Hematopoietic multipotent progenitor cell treated with erythropoietin and hydrocortisone succinate and interleukin-3 and kit ligand, for 17 days (in vitro differentiated cells): ENCODE measurements around the gene PTPN7.
"Not testable (repeated sequence)": the region's sequence is repeated elsewhere in the genome, so short reads cannot be mapped to it uniquely, and the experiment has no call there.

ENCODE experiments used
- DNase-seq: peaks from one replicate; pipeline ENCODE4 v3.0.0-alpha.2; 2015; ENCODE audit warnings: low spot score

Gene PTPN7

DNA sequence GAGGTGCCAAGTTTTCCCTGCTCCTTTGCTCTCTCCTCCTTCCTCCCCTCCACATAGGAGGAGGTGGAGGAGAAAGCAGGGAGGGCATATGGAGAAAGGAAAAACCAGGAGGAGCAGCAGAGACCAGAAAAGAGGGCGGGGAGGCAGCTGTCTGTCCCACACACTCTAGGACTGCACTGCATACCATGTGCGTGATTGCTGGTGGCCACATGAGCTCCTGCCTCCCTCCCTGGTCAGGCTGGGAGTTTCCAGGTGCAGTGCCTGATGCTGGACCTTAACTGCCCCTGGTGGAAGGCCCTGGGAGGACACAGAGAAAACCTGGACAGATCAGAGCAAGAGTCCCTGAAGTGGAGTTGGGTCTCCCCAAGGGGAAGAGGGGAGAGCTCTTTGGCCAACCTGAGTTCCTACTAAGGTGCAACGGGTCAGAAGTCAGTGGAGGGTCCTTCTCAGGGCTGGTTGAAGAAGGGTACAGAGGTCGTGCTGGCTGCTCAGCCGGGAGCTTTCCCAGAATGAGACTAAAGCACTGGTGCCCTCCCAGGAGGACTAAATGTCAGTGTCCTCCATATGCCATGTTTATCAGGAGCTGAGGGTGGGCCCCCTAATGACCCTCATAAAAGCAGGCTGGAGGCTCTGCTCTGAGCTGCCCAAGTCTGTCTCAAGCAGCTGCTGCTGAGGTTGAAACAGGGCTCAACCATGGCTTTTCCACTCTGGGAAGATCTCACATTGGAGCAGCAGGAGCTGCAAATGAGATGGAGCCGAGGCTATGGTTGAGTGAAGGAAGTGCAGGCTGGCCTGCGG lies 29.7 kb upstream of the PTPN7 start:
- DNase-seq, result no peak

DNA sequence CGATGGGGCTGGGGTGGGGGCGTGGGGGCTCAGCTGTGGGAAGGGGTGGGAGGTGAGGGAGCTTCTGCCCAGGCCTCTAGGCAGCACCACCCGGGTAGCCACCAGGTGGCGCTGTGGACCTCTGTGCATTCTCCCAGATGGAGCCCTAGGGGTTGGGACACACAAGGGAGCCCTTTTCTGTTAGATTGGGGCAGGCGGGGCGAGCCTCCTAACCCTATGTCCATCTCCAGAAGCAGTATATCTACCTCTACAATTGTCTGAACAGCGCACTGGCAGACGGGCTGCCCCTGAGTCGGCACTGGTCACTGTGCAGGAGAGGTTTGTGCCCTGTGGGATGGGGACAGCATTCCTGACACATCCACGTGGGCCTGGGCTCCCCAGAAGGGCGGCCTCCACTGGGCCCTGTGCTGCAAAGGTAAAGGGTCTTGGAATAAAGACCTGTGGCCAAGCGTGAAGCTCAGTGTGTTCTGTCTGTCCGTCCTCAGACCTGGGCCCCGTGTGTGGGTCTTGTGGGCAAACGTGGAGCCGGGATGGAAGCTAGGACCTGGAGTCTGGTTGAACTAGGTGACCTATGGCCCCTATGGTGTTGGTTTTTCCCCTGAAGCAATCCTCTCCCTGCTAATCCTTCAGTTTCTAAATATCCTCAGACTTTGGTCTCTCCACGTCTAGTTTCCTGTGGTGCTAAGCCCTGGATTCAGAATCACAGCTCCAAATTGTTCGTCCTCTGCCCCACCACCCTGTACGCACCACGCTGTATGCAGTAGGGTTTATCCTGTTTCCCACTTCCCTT lies 28.8 kb upstream of the PTPN7 start:
- peak; percentile 72 for DNase-seq

DNA sequence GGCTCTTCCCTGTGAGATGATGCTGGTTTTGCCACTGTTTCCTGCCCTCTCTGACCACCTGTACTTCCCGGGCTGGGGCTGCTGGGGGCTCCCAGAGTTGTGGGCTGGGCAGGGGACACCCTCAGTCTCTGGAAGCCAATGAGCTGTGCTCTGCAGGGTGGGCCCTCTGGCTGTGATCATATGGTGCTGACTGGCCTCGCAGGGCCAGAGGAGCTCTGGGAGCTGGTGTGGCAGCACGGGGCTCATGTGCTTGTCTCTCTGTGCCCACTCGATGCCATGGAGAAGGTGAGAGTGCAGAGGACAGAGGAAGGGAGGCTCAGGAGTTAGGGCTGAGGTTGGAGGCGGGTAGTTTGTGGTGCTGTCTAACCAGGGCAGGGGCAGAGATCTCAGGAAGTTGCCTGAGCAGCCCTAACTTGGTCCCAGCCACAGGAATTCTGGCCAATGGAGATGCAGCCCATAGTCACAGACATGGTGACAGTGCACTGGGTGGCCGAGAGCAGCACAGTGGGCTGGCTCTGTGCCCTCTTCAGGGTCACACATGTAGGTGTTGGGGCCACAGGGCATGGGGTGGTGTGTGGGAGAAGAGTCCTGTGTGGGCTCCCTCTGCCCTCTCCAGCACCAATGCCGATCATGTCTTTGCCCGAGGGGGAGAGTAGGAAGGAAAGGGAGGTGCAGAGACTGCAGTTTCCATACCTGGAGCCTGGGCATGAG lies 27.4 kb upstream of the PTPN7 start:
- DNase-seq, result no peak

DNA sequence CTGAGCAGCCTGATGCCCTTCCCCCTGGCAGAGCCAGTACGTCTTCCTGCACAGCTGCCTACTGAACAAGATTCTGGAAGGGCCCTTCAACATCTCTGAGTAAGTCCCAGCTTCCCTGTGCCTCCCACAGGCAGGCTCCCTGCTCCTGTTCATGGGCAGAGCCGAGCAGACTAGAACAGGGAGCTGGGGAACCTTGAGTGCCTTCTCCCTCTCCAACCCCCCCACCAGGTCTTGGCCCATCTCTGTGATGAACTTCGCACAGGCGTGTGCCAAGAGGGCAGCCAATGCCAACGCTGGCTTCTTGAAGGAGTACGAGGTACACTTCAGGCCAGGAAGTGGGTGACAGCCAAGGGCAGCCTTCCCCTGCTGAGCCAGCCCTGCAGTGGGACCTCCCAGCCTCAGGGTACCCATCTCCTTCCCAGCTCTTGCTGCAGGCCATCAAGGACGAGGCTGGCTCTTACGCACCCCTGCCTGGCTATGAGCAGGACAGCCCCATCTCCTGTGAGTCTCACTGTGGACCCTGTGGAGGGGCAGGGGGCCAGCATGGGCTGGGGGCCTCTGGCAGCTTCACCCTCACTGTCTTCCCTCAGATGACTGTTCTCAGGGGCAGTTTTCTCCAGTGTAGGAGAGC lies 26.8 kb upstream of the PTPN7 start:
- no peak for DNase-seq

DNA sequence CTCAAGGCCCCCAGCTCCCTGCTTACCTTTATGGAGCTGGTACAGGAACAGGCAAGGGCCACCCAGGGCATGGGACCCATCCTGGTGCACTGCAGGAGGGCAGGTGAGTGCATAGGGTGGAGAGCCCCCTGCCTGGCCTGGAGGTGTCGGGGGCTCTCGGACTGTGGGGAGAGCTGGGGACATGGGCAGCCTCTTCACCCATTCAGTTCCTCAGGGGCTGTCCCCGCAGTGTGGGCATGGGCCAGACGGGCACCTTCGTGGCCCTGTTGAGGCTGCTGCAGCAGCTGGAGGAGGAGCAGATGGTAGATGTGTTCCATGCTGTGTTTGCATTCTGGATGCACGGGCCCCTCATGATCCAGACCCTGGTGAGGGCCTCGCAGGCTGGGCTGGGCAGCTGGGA lies 25.9 kb upstream of the PTPN7 start:
- DNase-seq, result no peak

DNA sequence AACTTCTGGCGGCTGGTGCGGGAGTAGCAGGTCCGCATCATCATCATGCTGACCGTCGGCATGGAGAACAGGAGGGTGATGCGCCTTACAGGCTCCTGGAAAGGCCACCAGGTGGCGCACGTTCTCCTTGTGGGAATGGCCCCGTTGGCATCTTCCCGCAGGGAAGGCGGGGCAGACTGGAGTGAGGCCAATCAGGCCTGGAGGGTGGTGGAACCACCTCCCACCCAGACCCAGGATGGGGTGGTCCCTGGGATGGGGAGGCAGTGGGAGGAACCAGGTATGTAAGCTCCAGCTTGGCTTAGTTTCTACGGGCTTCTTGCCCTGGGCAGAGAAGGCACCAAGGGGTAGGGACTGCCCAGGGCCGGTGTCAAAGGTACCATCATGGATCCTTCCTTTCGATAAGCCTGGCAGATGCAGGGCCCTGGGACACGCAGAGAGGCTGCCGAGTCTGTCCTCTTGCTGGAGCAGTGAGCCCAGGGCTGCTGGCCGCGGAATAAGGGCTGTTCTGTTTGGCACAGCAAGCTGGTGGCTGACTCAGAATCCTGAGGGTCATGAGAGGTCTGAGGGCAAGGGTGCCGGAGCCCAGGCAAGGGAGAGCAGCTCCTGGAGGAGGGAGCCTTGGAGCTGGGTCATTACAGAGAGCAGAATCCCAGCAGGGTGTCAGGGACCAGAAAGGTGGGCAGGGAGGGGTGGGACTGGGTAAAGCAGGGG lies 24.5 kb upstream of the PTPN7 start:
- DNase-seq, result peak; percentile 80

DNA sequence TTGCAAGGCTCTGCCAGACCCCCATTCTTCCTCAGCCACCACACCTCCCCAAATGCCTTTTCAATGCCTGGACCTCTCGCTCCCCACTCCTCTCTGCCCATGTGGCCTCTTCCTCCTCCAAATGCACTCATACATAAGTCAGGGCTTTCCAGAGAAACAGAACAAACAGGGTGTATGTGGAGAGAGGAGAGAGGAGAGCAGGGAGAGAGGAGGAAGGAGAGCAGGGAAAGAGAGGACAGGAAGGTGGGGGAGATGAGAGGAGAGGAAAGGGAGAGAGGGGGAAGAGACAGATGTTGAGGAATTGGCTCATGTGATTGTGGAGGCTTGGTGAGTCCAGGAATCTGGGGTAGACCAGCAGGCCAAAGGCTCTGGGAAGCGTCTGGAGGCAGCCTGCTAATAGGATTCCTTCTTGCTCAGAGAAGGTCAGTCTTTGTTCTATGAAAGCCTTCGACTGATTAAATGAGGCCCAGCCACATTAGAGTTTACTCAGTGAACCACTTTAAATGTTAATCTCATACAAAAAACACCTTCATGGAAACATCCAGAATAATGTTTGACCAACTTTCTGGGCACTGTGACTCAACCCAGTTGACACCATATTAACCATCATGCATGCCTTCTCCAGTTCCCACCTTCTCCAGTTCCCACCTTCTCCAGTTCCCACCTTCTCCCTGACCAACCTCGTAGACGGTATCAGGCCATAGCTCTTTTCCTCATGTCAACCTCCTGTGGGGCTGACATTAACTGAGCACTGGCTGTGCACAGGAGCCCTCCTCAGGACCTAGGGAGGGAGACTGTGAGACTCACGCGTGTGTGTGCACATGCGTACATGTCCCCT lies 21.9 kb upstream of the PTPN7 start:
- DNase-seq, result no peak

DNA sequence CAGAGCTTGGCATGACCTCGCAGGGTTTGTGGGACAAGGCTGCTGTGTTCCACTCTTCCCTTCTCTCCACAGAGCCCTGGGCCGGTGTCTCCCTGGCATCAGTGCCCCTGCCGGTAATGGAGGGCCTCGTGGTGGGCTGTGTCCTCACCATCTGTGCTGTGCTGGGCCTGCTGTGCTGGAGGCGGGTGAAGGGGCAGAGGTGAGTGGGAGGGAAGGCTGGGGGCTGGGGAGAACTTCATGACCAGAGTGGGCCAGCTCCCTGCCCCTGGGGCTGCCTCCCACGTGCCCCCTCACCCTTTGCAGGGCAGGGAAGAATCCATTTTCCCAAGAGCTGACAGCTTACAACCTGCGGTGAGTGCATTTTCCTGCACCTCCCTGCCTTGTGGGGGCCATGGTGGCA lies 21.2 kb upstream of the PTPN7 start:
- no peak for DNase-seq

DNA sequence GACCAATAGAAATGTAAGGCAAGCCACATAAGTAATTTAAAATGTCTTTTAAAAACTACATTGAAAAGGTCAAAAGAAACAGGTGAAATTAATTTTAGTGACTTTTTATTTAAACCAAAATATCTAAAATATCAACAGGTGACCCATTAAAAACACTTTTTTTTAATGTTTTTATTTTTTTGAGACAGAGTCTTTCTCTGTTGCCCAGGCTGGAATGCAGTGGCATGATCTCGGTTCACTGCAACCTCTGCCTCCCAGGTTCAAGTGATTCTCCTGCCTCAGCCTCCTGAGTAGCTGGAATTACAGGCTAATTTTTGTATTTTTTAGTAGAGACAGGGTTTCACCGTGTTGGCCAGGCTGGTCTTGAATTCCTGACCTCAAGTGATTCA lies 20.3 kb upstream of the PTPN7 start:
- not testable (repeated sequence) for DNase-seq

DNA sequence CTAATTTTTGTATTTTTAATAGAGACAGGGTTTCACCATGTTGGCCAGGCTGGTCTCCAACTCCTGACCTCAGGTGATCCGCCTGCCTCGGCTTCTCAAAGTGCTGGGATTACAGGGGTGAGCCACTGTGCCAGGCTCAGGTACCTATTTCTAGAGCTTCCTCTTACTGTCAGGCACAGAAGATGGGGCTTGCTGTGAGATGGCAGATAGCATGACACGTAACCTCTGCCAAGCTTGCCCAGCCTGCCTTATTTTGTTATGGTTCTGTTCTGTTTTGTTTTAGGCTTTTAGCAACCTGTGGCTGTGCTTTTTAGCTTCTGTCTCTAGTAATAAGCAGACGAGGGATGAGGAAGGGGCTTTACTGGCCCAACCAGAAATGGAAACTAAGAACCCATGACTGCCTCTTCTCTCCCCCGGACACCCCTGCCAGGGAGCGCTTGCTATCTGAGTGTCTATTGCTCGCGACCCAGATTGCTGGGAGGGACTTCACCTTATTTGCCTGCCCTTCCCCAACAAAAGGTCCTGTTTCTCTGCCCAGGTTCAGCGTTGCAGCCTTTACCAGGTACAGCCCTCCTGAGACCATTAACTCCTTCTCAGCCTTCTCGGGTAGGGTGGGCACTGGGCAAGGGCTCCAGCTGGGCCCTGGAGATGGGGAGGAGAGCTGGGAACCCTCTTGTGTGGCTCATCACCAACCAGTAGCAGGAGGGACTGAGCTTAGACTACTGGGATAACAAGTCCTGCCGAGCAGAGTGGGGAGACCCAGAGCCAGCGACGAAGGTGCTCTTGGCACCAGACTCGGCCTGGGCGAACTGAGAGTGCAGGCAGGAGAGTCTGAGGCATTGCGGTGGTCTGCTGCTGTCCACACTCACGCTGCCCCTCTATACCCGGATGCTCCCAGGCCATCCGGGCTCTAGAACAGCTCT lies 19.7 kb upstream of the PTPN7 start:
- no peak for DNase-seq

DNA sequence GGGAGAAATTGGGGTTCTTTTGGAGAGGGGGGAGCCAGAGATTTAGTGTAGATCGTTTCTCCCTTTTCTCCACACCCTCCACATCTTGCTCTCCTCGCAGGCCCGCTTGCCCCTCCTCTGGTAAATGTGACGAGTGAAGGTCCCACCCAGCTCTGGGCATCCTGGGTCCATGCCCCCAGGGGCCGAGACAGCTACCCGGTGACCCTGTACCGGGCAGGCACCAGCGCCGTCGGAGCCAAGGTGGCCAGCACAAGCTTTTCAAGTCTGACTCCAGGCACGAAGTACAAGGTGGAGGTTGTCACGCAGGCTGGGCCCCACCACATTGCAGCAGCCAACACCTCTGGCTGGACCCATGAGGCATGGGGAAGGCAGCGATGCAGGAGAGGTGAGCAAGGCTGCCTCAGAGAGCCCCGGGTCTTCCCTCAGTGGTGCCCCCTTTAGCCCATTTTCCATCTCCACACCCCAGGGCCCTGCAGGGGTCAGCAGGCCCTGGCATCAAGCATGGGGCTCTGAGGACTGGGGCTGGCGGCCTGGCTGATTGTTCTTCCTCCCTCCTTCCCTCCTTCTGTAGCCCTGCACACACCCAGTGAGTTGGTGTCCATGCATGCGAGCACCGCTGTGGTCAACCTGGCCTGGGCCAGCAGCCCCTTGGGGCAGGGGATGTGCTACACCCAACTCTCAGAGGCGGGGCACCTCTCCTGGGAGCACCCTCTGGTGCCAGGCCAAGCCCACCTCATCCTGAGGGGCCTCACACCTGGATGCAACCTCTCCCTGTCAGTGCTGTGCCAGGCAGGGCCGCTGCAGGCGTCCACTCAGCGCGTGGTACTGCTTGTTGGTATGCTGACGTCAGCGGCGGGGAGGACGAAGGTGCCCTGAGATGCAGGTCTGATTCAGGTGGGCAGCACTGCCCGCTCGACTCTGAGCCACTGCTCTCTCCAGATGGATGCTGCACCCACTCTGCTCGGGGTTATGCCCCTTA lies 16.8 kb upstream of the PTPN7 start:
- no peak for DNase-seq

DNA sequence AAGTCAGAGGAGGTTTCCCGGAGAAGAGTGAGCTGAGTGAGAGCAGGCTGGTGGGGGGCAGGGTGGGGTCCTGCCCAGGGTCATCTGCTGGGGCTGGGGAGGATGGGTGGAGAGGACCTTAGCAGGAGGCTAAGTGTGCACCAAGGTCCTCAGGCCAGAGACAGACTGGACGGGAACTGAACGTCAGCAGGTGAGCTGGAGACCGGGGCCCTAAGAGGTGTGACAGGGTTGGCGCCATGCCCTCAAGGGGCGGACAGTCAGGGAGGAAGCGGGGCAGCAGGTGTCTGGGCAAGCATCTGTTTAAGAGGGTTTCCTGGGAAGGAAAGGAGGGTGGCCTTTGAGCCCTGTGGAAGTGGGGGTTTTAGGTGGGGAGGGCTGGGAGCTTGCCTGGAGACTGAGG lies 13.6 kb upstream of the PTPN7 start:
- no peak for DNase-seq

DNA sequence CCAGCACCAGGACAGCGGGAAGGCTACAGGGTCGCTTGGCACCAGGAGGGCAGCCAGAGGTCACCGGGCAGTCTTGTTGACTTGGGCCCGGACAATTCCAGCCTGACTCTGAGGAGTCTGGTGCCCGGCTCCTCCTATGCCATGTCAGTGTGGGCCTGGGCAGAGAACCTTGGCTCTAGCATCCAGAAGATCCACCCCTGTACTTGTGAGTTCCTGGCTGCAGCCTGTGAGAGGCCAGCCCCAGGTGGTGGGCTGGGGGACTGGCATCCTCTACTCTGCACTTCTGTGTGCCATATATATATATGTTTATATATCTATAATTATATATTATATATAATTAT lies 11.6 kb upstream of the PTPN7 start:
- no peak for DNase-seq

DNA sequence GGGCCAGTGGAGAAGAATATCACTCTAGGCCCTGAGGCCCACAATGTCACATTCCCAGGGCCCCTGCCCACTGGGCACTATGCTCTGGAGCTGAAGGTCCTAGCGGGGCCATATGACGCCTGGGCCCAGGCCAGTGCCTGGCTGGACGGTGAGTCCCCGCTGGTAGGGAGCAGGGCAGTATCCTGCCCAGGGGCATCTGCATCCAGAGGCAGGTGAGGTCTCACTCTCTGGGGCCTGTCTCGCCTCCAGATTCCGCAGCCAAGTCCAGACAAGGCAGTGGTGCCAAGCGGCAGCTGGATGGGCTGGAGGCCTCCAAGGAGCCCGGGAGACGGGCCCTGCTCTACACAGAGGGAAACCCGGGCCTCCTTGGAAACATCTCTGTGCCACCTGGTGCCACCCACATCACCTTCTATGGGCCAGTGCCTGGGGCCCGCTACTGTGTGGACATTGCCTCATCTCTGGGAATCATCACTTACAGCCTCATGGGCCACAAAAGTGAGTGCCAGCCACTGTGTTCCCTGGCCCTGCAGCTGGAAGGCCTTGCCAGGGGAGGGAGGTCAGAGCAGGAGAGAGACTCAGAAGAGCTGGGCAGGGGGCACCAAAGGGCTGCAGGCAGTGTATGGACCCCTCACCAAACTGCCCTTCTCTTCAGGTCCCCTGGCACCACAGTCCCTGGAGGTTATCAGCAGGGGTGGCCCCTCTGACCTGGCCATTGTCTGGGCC lies 11.1 kb upstream of the PTPN7 start:
- no peak for DNase-seq

DNA sequence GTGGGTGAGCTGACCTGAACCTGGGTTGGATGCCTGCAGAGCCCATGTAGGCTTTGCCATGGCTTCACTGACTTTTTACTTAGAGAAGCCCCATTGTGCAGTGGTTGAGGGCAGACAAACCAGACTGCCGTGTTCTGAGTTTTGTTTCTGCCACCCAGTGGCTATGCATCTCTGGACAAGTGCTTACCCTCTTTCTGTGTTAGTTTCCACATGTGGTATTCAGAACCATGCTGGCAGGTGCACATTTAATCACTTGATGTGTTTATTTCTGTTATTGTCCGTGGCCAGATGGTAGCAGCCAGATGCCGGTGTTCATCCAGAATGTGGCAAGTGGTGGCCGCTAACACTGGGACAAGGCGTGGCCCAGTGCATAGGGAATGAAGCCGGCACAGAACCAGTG lies 10.3 kb upstream of the PTPN7 start:
- no peak for DNase-seq

DNA sequence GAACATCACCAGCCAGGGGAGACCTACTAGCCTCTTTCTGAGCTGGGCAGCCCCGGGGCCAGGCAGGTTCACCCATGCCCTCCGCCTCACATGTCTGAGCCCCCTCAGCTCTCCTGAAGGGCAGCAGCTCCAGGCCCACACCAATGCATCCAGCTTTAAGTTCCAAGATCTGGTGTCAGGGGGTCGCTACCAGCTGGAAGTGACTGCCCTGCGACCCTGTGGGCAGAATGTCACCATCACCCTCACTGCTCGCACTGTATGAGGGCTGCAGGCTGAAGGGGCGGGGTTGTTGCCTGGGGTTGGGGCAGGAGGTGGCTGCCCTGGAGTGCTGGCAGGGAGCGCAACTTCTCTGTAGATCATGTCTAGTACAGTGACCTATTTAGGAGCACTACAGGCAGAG lies 8.5 kb upstream of the PTPN7 start:
- no peak for DNase-seq

DNA sequence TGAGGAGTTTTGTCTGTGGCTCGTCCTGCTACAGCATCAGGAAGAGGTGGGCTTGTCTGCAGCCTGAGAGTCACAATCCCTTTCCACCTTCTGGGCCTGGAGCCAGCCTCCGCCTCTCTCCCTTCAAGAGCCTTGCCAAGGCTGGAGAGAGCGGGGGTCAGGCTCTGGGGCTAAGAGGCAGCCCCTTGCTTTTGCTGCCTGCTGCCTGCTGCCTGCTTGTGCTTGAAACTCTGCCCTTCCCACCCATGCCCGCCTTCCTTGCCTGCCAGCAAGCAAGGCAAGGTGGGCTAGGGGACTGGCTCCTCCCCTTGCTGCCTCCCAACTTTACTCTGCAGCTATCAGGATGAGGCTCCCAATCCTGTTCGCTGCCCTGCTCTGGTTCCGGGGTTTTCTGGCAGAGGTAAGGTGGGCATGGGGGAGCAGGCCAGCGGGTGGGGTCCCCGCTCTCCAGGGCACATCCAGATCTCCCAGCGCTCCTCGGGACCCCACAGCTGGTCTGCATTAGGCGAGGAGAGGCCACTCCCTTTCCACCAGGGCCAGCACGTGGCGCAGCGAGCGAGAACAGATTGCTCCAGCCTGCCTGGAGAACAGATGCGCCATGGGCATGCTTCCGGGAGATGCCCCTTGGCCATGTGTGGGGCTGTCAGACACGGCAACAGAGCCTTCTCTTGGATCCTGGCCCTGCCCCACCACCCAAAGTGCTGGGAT lies 7.5 kb upstream of the PTPN7 start:
- no peak for DNase-seq
